Choroid plexus epithelial cell (primary cell): ENCODE measurements around the gene XCR1.

Experiments used
- DNase-seq: peaks from one replicate; pipeline ENCODE4 v3.0.0-alpha.2; 2010; ENCODE audit warnings: low read depth
- H3K4me3 ChIP-seq: 2 replicates; pipeline ENCODE4 v1.5.1; 2011; ENCODE audit warnings: low read depth, mild to moderate bottlenecking, control low read depth, low read length, moderate library complexity
- TF ChIP-seq, protein P1 (sequence below): conservative IDR thresholded peaks from 2 replicates; pipeline ENCODE4 v1.5.1; 2011; ENCODE audit warnings: low read depth, mild to moderate bottlenecking, control low read depth, inconsistent platforms, low read length, moderate library complexity

The XCR1 gene

DNA sequence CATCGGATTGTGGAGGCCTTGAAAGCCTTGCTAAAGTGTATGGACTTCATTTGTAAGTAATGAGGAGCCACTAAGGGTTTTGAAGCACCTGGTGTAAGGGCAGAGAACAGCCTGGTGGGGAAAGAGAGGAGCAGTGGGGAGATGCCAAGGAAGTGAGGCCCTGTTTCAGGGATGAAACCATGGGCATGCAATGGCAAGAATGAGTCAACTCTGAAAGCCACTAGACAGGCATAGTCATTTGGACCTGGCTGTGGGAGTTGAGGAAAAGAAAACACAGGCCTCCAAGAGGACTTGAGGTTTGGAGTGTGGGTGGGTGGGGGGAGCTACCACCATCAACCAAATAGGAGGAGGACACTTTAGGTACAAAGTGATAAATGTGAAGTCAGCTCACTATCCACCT, 7.6 kb downstream of the XCR1 start:
- no peak overlapping the region for H3K4me3 ChIP-seq
- TF ChIP-seq, protein P1, sequence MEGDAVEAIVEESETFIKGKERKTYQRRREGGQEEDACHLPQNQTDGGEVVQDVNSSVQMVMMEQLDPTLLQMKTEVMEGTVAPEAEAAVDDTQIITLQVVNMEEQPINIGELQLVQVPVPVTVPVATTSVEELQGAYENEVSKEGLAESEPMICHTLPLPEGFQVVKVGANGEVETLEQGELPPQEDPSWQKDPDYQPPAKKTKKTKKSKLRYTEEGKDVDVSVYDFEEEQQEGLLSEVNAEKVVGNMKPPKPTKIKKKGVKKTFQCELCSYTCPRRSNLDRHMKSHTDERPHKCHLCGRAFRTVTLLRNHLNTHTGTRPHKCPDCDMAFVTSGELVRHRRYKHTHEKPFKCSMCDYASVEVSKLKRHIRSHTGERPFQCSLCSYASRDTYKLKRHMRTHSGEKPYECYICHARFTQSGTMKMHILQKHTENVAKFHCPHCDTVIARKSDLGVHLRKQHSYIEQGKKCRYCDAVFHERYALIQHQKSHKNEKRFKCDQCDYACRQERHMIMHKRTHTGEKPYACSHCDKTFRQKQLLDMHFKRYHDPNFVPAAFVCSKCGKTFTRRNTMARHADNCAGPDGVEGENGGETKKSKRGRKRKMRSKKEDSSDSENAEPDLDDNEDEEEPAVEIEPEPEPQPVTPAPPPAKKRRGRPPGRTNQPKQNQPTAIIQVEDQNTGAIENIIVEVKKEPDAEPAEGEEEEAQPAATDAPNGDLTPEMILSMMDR = no peak
- no peak for DNase-seq

DNA sequence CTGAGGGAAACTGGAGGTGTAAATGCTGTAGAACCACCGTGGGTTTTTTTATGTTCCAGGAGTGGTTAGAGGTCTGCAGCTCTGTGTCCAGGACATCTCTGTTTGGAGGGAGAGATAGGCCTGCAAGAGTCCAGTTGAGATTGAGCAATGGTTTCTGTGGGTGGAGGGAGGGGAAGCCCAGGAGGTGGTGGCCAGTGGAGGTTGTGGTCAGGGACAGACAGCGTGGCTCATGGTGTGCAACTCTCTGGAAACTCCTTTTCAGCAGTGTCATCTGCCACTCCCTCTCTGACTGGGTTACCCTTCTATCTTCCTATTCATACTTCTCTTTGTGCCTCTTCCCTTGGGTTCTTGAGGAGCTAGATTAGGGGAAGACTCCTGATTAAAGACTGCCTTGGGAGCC, 9.6 kb downstream of the XCR1 start:
- H3K4me3 ChIP-seq = no peak overlapping the region
- TF ChIP-seq, protein P1 = no peak
- peak; percentile 39 for DNase-seq

DNA sequence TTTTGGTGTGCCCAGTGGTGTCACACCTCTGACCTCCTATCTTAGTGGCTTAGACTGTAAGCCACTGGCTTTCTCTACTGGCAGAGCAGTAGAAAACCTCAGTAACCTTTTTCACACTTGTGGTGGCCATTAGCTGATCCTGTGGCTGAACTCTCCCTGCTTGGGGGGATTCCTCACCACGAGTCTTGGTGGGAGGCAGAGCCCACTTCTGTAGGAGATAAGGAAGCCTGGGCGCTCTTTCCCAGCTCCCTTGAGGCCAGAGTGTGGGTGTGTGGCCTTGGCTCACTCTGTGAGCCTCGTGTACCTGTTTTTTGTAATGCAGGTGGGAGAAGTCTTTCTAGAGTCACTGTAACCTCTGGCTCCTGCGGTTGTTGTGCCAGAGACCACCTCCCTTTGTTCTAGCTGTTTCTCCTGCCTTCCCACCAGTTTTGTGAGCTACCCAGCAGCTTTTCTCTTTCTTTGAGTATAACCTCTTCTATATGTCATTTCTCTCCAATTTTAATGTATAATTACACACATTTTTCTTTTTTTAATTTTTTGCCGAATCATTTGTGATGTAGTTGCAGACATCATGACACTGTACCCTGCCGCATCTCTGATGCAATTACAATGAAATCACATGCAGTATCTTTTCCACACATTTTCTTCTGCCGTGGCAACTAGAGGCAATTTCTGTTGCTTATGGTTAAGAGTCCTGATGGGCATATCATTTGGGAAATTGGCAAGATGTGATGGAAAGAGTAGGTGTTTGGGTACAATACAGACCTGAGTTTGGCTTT, 13.8 kb downstream of the XCR1 start:
- H3K4me3 ChIP-seq = no peak overlapping the region
- DNase-seq = no peak
- TF ChIP-seq, protein P1 = no peak

DNA sequence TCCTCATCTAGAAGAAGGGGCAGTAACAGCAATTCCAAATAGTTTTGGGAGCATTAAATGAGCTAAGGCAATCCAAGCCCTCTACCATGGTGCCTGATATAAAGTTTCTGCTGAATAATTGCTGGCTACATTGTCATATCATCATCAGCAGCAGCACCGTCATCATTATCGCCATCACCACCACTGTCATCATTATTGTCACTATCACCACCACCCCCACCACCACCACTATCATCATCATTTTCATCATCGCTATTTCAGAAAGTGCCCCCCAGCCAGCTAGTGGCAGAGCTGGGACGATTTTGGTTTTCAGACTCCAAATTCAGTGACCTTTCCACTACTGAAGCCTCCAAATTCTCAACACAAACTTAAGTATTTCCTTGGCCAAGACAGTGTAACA, 15.0 kb downstream of the XCR1 start:
- TF ChIP-seq, protein P1 = no peak
- DNase-seq = no peak
- H3K4me3 ChIP-seq = no peak overlapping the region

DNA sequence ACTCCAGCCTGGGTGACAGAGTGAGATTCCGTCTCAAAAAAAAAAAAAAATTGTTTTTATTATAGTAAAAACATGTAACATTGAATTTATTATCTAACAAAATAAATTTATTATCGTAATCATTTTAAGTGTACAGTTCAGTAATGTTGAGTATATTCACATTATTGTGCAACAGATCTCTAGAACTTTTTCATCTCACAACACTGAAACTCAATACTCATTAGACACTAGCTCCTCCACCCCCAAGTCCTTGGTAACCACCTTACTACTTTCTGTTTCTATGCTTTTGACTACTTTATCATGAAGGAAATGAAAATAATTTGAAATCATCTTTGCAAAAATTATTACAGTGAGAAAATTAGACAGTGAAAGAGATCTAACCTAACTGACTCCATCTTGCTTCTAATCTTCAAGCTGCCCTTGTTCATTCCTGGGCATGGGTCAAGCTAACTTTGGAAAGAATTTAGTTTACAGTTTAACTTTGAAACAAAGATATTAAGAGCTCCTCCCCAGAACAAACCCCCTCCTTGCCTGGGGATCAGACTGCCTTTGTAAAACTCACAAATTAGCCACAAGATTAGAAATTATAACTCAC, 16.7 kb downstream of the XCR1 start:
- no peak for DNase-seq
- TF ChIP-seq, protein P1 = no peak

DNA sequence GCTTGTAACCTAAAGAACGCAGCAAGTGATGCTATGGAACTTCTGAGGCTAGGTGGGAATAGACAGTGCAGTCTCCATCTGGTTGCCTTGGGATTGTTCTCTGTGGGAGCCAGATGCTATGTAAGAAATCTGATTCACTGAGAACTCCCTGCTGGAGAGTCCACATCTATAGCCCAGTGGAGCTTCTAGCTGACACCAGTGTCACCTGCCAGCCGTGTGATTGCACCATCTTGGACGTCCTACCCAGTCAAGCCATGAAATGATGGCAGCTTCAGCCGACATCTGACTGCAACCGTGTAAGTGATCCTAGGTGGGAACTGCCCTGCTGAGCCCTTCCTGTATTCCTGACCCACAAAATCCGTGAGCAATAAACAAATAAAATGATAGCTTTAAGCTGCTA, 19.2 kb downstream of the XCR1 start:
- no peak for DNase-seq
- H3K4me3 ChIP-seq = no peak overlapping the region
- TF ChIP-seq, protein P1 = no peak

More for the DNA sequence above, 16.7 kb downstream of the XCR1 start:
- no peak overlapping the region for H3K4me3 ChIP-seq

DNA sequence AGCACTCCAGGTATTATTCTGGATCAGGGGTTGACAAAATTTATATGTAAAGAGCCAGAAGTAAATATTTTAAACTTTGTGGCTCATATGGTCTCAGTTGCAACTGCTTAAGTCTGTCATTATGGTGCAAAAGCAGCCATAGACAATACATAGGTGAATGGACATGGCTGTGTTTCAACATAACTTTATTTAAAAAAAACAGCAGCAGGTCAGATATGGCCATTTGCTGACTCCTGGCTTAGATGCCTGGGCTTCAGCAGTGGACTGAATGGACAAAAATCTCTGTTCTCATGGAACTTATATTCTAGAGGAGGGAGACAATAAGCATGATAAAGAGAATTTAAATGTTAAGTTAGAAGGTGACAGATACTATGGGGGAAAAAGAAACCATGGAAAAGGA, 20.0 kb downstream of the XCR1 start:
- TF ChIP-seq, protein P1 = no peak
- H3K4me3 ChIP-seq = no peak overlapping the region
- DNase-seq = no peak
